Measurements from ENCODE around the gene IMMP2L. TPM values are rescaled to one million over a fixed set of nuclear protein-coding genes. Genes with fewer than 3 reads are reported as not detected.

Gene IMMP2L
- total RNA-seq, 1 donor from 2014 or later = 31.9 TPM

DNA sequence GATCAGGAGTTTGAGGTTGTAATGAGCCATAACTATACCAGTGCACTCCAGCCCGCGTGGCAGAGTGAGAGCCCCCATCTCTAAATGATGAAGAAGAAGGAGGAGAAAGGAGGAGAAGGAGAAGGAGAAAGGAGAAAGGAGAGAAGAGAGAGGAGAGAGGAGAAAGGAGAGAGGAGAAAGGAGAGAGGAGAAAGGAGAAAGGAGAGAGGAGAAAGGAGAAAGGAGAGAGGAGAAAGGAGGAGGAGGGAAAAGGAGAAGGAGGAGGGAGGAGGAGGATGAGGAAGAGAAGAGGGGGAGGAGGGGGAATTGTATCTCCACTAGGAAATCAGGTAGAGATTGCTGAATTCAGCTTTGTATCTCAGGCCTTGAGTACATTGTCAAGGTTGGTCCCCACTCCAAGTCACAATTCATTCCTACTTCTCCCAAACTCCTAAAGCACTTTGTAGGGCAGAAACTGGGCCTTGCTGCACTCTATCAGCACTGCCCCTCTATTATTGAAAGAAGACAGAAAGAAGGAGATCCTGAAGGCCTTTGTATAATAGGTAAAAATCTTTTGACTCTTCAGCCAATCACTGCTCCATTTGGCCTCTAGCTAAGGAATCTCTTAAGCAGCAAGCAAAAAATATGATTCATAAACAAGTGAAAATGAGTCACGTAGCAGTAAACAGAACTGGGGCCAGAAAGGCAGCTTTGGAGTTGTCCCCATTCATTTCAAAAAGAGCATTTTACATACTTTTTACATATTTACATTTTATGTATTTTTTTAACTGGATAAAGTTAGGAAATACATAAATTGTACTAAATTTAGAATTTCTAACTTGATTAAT is 178.0 kb downstream of the IMMP2L start:
- peaks cover 12% of the 10 kb centered on the region for H3K4me1 Mint-ChIP-seq
- ATAC-seq (ENCODE audit: low read depth) = no peak
- H3K4me3 Mint-ChIP-seq = no peak overlapping the region
- TF ChIP-seq, protein P1, sequence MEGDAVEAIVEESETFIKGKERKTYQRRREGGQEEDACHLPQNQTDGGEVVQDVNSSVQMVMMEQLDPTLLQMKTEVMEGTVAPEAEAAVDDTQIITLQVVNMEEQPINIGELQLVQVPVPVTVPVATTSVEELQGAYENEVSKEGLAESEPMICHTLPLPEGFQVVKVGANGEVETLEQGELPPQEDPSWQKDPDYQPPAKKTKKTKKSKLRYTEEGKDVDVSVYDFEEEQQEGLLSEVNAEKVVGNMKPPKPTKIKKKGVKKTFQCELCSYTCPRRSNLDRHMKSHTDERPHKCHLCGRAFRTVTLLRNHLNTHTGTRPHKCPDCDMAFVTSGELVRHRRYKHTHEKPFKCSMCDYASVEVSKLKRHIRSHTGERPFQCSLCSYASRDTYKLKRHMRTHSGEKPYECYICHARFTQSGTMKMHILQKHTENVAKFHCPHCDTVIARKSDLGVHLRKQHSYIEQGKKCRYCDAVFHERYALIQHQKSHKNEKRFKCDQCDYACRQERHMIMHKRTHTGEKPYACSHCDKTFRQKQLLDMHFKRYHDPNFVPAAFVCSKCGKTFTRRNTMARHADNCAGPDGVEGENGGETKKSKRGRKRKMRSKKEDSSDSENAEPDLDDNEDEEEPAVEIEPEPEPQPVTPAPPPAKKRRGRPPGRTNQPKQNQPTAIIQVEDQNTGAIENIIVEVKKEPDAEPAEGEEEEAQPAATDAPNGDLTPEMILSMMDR (IDR thresholded peaks at IDR 0.05) = no peak
- H3K36me3 Mint-ChIP-seq (ENCODE audit: low read depth) = no peaks in the 10 kb centered on the region
- ChIA-PET POLR2A (no interaction called here), CTCF (no interaction called here)
- peaks cover 2% of the 10 kb centered on the region for H3K9me3 Mint-ChIP-seq
- no peak overlapping the region for H3K27ac Mint-ChIP-seq
- intact Hi-C loops (cut with micrococcal nuclease) = no loop called here
- no peaks in the 10 kb centered on the region for H3K27me3 Mint-ChIP-seq
- DNase-seq = no peak

DNA sequence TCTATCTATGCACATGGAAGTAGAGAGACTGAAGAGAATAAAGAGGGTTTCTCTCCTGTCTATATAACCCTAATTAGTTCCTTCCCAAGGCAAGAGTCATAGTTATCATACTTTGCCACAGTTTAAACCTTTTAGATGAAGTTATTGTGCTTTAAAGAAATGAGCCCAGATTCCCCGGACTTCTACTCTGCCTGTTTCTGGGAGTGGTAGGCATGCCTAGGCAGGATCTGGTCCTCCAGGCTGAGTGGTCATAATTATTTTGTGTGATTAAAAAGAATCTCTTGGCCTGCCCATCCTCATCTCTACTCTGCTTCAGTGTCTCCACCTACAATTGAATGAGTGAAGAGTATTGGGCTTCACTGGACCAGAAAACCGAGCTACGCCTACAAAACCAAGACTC is 179.2 kb downstream of the IMMP2L start:
- H3K27ac Mint-ChIP-seq = no peak overlapping the region
- ATAC-seq (ENCODE audit: low read depth) (no peak), DNase-seq (no peak)
- ChIA-PET POLR2A (no interaction called here), CTCF (no interaction called here)
- H3K27me3 Mint-ChIP-seq = no peaks in the 10 kb centered on the region
- H3K9me3 Mint-ChIP-seq = no peaks in the 10 kb centered on the region
- H3K4me1 Mint-ChIP-seq = peaks cover 2% of the 10 kb centered on the region
- TF ChIP-seq, protein P1 (IDR thresholded peaks at IDR 0.05) = no peak
- H3K36me3 Mint-ChIP-seq (ENCODE audit: low read depth) = no peaks in the 10 kb centered on the region
- intact Hi-C loops (cut with micrococcal nuclease) = no loop called here
- H3K4me3 Mint-ChIP-seq = no peak overlapping the region

DNA sequence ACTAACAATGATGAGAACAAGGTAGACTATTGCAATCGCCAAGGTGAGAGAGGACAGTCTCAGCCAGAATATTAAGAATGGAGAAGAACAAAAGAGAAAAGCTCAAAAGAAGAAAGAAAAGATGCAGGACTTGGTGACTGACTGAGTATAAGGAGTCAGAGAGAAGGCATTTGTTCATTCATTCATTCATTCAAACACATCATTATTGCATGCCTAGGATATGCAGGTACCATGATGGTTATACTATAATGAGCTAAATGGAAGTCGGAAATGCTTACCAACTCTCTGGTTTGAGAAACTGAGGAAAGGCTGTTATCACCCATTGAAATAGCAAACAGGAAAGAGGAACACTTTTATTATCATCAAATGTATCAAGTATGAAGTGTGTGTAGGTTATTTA is 180.7 kb downstream of the IMMP2L start:
- no peaks in the 10 kb centered on the region for H3K36me3 Mint-ChIP-seq (ENCODE audit: low read depth)
- ATAC-seq (ENCODE audit: low read depth) (no peak), DNase-seq (no peak)
- ChIA-PET CTCF (no interaction called here), POLR2A (no interaction called here)
- intact Hi-C loops (cut with micrococcal nuclease) = no loop called here
- no peaks in the 10 kb centered on the region for H3K27me3 Mint-ChIP-seq
- TF ChIP-seq, protein P1 (IDR thresholded peaks at IDR 0.05) = no peak
- no peaks in the 10 kb centered on the region for H3K4me1 Mint-ChIP-seq
- H3K9me3 Mint-ChIP-seq = no peaks in the 10 kb centered on the region
- H3K27ac Mint-ChIP-seq = no peak overlapping the region
- H3K4me3 Mint-ChIP-seq = no peak overlapping the region

DNA sequence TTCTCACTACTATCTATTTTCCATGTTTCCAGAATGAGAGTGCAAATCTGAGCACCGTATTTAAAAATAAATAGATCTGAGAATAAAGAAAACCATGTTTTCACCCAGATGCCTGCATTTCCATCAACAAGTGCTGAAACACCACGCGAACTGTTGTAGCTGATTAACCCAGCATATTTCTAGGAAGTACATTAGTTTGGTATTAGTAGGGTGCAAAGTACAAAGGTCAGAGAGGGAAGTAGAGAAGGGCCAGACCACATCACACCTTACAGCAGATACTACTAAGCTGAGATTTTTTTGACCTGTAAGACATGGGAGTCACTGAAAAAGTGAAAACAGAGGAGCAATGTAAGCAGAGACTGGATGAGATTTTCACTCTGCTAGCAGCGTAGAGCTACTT is 181.3 kb downstream of the IMMP2L start:
- CTCF ChIA-PET = no interaction called here
- POLR2A ChIA-PET = no interaction called here
- Mint-ChIP-seq H3K4me3 (no peak overlapping the region), H3K9me3 (no peaks in the 10 kb centered on the region), H3K4me1 (no peaks in the 10 kb centered on the region), H3K36me3 (ENCODE audit: low read depth) (no peaks in the 10 kb centered on the region), H3K27me3 (no peaks in the 10 kb centered on the region), H3K27ac (no peak overlapping the region)
- TF ChIP-seq, protein P1 (IDR thresholded peaks at IDR 0.05) = no peak
- ATAC-seq (ENCODE audit: low read depth) (no peak), DNase-seq (no peak)
- intact Hi-C loops (cut with micrococcal nuclease) = no loop called here

DNA sequence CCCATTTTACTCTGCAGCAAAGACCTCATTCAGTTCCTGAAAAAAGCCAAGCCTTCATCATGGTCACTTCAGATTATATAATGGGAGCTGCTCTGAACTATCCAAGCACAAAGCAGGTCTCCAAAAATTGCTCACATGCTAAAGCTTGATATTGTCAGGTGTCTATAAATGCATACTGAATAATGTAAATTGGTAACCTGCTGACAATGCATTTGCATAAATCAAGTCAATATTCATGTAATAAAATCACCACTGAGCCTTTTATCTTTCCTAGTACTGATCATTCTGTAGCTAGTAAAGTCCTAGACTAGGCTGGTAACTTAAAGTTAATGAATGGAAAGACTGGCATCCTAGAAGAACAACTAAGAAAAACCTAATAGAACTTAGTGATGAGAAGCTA is 188.3 kb downstream of the IMMP2L start:
- Mint-ChIP-seq H3K36me3 (ENCODE audit: low read depth) (no peaks in the 10 kb centered on the region), H3K4me1 (no peaks in the 10 kb centered on the region), H3K4me3 (no peak overlapping the region), H3K27me3 (no peaks in the 10 kb centered on the region), H3K9me3 (no peaks in the 10 kb centered on the region), H3K27ac (no peak overlapping the region)
- intact Hi-C loops (cut with micrococcal nuclease) = no loop called here
- ChIA-PET CTCF (no interaction called here), POLR2A (no interaction called here)
- TF ChIP-seq, protein P1 (IDR thresholded peaks at IDR 0.05) = no peak
- DNase-seq (no peak), ATAC-seq (ENCODE audit: low read depth) (no peak)
